ELR (cell line): ENCODE results near the gene ACSM2B.
"Not testable (repeated sequence)": the region's sequence is repeated elsewhere in the genome, so short reads cannot be mapped to it uniquely, and the experiment has no call there.

Experiments
- DNase-seq: peaks from one replicate; pipeline ENCODE4 v3.0.0-alpha.2; 2015; ENCODE audit warnings: low read depth

ACSM2B gene

GRCh38 chr16:20532284-20532792, 43.8 kb downstream of the ACSM2B start:
- not testable (repeated sequence) for DNase-seq

- DNase-seq, result not testable (repeated sequence)
Observed at GRCh38 chr16:20531795-20532194, 44.4 kb downstream of the ACSM2B start.

GRCh38 chr16:20520103-20520502, 56.1 kb downstream of the ACSM2B start:
- no peak for DNase-seq

GRCh38 chr16:20519231-20519630, 56.9 kb downstream of the ACSM2B start:
- no peak for DNase-seq

GRCh38 chr16:20517149-20517548, 59.0 kb downstream of the ACSM2B start:
- no peak for DNase-seq

GRCh38 chr16:20515688-20516090, 60.5 kb downstream of the ACSM2B start:
- no peak for DNase-seq

- DNase-seq, result no peak
Observed at GRCh38 chr16:20510323-20510722, 65.8 kb downstream of the ACSM2B start.

GRCh38 chr16:20507280-20507679, 68.9 kb downstream of the ACSM2B start:
- DNase-seq, result no peak

- DNase-seq, result no peak
Observed at GRCh38 chr16:20504418-20504817, 71.7 kb downstream of the ACSM2B start.

GRCh38 chr16:20491448-20491847, 84.7 kb downstream of the ACSM2B start:
- not testable (repeated sequence) for DNase-seq

- not testable (repeated sequence) for DNase-seq
Observed at GRCh38 chr16:20490994-20491393, 85.2 kb downstream of the ACSM2B start.
